Stomach (tissue), 9 donors: ENCODE measurements around the gene FANCC. TPM values are rescaled to one million over a fixed set of nuclear protein-coding genes. Genes with fewer than 3 reads are reported as not detected.
"Not testable (repeated sequence)": the region's sequence is repeated elsewhere in the genome, so short reads cannot be mapped to it uniquely, and the experiment has no call there.

Source experiments
- DNase-seq, 2 donors: peaks; one replicate each; pipeline versions ENCODE4 v3.0.0 to v3.0.0-alpha.2; 2013 to 2019
- H3K27ac ChIP-seq, 5 donors: fragments of 200-600 bp in 4 of 5; sonication (generic) in 4 of 5; one replicate each; pipeline ENCODE4 v1.5.1; 2013 to 2019; ENCODE audit warnings: mild to moderate bottlenecking in 1 of 5, moderate library complexity in 1 of 5
- H3K27me3 ChIP-seq, 3 donors: fragments of 200-600 bp; sonication (generic); one replicate each; pipeline ENCODE4 v1.5.1; 2017 to 2019; ENCODE audit warnings: mixed run types in 1 of 3
- H3K36me3 ChIP-seq, 4 donors: fragments of 200-600 bp; sonication (generic); 1 replicate in 3 of 4; 2 replicates in 1 of 4; pipeline ENCODE4 v1.5.1; 2016 to 2019
- H3K4me1 ChIP-seq, 4 donors: fragments of 200-600 bp; sonication (generic); one replicate each; pipeline ENCODE4 v1.5.1; 2016 to 2019
- H3K4me3 ChIP-seq, 4 donors: fragments of 200-600 bp; sonication (generic) in 3 of 4; one replicate each; pipeline ENCODE4 v1.5.1; 2016 to 2019; ENCODE audit warnings: mild to moderate bottlenecking in 1 of 4
- H3K9me3 ChIP-seq, 4 donors: fragments of 200-600 bp; sonication (generic); one replicate each; pipeline ENCODE4 v1.5.1; 2016 to 2019
- CTCF ChIP-seq, 7 experiments: fragments of 450-650 bp in 4 of 7; fragments of 200-600 bp in 3 of 7; sonication (generic) in 3 of 7; IDR thresholded peaks; one replicate each; pipeline ENCODE4 v1.5.1; 2016 to 2019; ENCODE audit warnings: antibody characterized with exemption in 7 of 7, control low read depth in 2 of 7, mild to moderate bottlenecking in 1 of 7
- EP300 ChIP-seq: sonication (generic); formaldehyde crosslinking; IDR thresholded peaks from one replicate; pipeline ENCODE4 v1.6.1; 2017; ENCODE audit warnings: antibody characterized with exemption
- POLR2A ChIP-seq, 4 donors: fragments of 450-650 bp; IDR thresholded peaks; one replicate each; pipeline ENCODE4 v1.6.1; 2016; ENCODE audit warnings: antibody characterized with exemption in 4 of 4, control low read depth in 2 of 4, mild to moderate bottlenecking in 1 of 4, moderate library complexity in 1 of 4
- POLR2AphosphoS5 ChIP-seq, 3 donors: sonication (generic); formaldehyde crosslinking; IDR thresholded peaks; one replicate each; pipeline ENCODE4 v1.6.1; 2016; ENCODE audit warnings: antibody characterized with exemption in 3 of 3
- WGBS, 5 donors: extraction: QIAGEN DNeasy Blood & Tissue Kit in 3 of 5; methylation state at CpG; one replicate each; pipeline versions ENCODE4 v1.1.5 to v1.1.7; 2013 to 2018; 5-methylcytosine and 5-hydroxymethylcytosine counted together
- intact Hi-C: fragments of 100-400 bp; cut with DNase I; formaldehyde crosslinking; loops from one replicate; pipeline ENCODE4 v1.15.1; 2023; ENCODE audit warnings: low total_unique reads
- polyA plus RNA-seq, 3 donors: library from polyadenylated mRNA; stranded (reverse); fragments of 200-250 nt; gene quantifications; one replicate each; pipeline ENCODE4 v1.2.3, GENCODE V29; 2013
- total RNA-seq, 5 donors: library from RNA; depleted of rRNA; stranded (reverse); fragments of >200 nt; gene quantifications; one replicate each; pipeline versions ENCODE4 v1.1.0 to v1.2.3, GENCODE V29; 2014 to 2016
- donor health status: healthy with polysubstance abuse.
- donor health status: Bipolar disorder and iron deficiency.
- donor health status: healthy.

The FANCC gene
- total and polyA plus RNA-seq, 8 donors, result 3.1 to 24.5 (median 7.1) TPM

GRCh38 chr9:95224376-95225019, 93.0 kb downstream of the FANCC start:
- H3K4me3 ChIP-seq, result no peak overlapping the region
- intact Hi-C loops, result no loop called here
- H3K36me3 ChIP-seq, result no peaks in the 10 kb centered on the region
- peaks cover 0 to 4% (median 0%) of the 10 kb centered on the region in 4 donors for H3K4me1 ChIP-seq
- no peaks in the 10 kb centered on the region for H3K9me3 ChIP-seq
- WGBS, 5 donors, result 87 to 94% (median 91%) methylated on average over 3 of the region's 3 CpGs
- no peaks in the 10 kb centered on the region for H3K27me3 ChIP-seq
- no peak overlapping the region for H3K27ac ChIP-seq
- no peak for DNase-seq
- TF ChIP-seq POLR2A (IDR thresholded peaks at IDR 0.05) (no peak), CTCF (IDR thresholded peaks at IDR 0.05) (no peak)

- H3K36me3 ChIP-seq, H3K4me3 ChIP-seq, DNase-seq, intact Hi-C loops, H3K4me1 ChIP-seq, H3K9me3 ChIP-seq, H3K27me3 ChIP-seq, H3K27ac ChIP-seq: not testable (repeated sequence)
- WGBS, 5 donors, result 72 to 100% (median 84%) methylated on average over 4 of the region's 4 CpGs
Measured at GRCh38 chr9:95220352-95220751, 97.2 kb downstream of the FANCC start.

GRCh38 chr9:95218773-95219172, 98.7 kb downstream of the FANCC start:
- H3K36me3 ChIP-seq, result no peaks in the 10 kb centered on the region
- no peaks in the 10 kb centered on the region for H3K9me3 ChIP-seq
- no peak overlapping the region for H3K4me3 ChIP-seq
- H3K27me3 ChIP-seq, result no peaks in the 10 kb centered on the region
- intact Hi-C loops, result no loop called here
- TF ChIP-seq POLR2A (IDR thresholded peaks at IDR 0.05) (no peak), CTCF (IDR thresholded peaks at IDR 0.05) (no peak), POLR2AphosphoS5 (IDR thresholded peaks at IDR 0.05) (no peak), EP300 (no peak)
- 75 to 80% (median 79%) methylated on average over 4 of the region's 4 CpGs for WGBS, 5 donors
- no peak overlapping the region for H3K27ac ChIP-seq
- DNase-seq, result no peak
- no peaks in the 10 kb centered on the region for H3K4me1 ChIP-seq

- no peaks in the 10 kb centered on the region for H3K4me1 ChIP-seq
- intact Hi-C loops, result no loop called here
- WGBS, 5 donors, result 84 to 93% (median 86%) methylated on average over 5 of the region's 5 CpGs
Measured at GRCh38 chr9:95217936-95218335, 99.6 kb downstream of the FANCC start.

More at GRCh38 chr9:95217936-95218335, 99.6 kb downstream of the FANCC start:
- TF ChIP-seq POLR2AphosphoS5 (IDR thresholded peaks at IDR 0.05), result no peak
- TF ChIP-seq POLR2A (IDR thresholded peaks at IDR 0.05), result no peak
- no peak for TF ChIP-seq EP300
- no peak for TF ChIP-seq CTCF (IDR thresholded peaks at IDR 0.05)
- Histone ChIP-seq H3K27me3 (no peaks in the 10 kb centered on the region), H3K27ac (no peak overlapping the region), H3K9me3 (no peaks in the 10 kb centered on the region), H3K36me3 (no peaks in the 10 kb centered on the region), H3K4me3 (no peak overlapping the region)
- no peak for DNase-seq
